ENCODE results near the gene MUC5B. TPM values are rescaled to one million over a fixed set of nuclear protein-coding genes. Genes with fewer than 3 reads are reported as not detected.

MUC5B gene
- total and polyA plus RNA-seq, 2 donors (not counting 1 experiment from before 2014, with no cell fraction given), result not detected

DNA sequence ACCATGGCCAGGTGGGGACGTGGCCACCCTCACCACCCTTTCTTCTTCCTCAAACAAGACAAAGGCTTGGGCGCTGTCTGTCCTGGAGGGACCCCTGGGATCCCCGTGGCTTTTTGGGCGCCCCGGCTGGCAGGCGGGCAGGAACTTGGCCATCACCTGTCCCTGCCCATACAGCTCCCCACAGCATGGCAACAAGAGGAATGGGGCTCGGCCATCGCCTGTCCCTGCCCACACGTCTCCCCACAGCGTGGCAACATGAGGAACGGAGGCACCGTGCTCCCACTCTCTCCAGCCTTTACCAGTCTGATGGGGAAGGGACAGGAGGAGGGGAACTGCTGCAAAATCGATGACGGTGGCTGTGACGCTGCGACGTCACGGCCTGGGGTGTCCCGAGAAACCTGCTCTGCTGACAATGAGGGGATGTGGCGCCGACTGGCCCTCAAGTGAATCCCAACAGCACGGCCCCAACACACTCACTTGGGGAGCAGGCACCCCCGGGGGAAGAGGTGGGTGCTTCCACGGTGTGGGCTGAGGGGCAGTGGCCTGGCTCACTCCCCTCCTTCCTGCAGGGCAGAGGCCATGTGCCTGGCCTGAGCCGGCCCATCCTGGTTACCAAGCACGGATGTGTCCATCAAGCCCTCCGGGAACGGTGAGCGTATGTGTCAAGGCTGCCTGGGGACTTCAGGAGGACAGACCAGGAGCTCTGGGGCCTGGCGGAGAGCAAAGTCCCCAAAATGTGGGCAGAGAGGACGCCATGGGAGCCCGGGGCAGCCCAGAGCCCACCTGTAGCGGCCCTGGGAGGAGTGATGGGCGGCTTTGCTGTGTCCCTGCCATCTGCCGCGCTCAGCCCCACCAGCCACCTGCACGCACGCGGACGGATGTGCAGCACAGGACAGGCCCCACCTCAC lies 56.2 kb downstream of the MUC5B start:
- H3K27me3 Mint-ChIP-seq, result no peaks in the 10 kb centered on the region
- no peak for TF ChIP-seq EZH2 (IDR thresholded peaks at IDR 0.05; ENCODE audit: borderline replicate concordance, insufficient read depth, low read depth, low read length, poor library complexity, severe bottlenecking)
- TF ChIP-seq, protein P1, sequence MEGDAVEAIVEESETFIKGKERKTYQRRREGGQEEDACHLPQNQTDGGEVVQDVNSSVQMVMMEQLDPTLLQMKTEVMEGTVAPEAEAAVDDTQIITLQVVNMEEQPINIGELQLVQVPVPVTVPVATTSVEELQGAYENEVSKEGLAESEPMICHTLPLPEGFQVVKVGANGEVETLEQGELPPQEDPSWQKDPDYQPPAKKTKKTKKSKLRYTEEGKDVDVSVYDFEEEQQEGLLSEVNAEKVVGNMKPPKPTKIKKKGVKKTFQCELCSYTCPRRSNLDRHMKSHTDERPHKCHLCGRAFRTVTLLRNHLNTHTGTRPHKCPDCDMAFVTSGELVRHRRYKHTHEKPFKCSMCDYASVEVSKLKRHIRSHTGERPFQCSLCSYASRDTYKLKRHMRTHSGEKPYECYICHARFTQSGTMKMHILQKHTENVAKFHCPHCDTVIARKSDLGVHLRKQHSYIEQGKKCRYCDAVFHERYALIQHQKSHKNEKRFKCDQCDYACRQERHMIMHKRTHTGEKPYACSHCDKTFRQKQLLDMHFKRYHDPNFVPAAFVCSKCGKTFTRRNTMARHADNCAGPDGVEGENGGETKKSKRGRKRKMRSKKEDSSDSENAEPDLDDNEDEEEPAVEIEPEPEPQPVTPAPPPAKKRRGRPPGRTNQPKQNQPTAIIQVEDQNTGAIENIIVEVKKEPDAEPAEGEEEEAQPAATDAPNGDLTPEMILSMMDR (IDR thresholded peaks at IDR 0.05), result no peak
- CTCF ChIA-PET, result no interaction called here

DNA sequence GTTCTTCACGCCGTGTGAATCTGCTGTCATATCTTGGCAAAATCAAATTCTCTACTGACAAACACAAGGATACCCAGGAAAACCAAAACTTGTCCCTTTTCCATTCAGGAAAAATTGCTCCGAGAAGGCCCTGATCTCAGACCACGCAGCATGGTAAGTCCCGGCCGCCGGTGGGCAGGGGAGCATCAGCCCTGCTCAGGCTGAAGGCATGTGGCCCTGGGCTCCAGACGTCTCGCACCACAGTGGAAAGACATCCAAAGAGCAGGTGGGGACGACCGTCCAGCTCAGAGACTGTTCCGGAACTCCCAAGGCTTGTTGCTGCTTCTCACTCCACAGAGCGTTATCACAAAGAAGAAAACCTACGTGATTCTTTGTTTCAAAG lies 56.8 kb downstream of the MUC5B start:
- ChIA-PET CTCF (no interaction called here), POLR2A (no interaction called here)
- Histone ChIP-seq H3K27ac (ENCODE audit: low read length in 2 of 2) (no peak overlapping the region), H3K9ac (ENCODE audit: low read length) (no peak overlapping the region), H3K4me2 (replicated peaks; ENCODE audit: low read depth, low read length, poor library complexity, severe bottlenecking) (no peak overlapping the region), H3K27me3 (replicated peaks in 1 of 4; ENCODE audit: control extremely low read depth in 1 of 4, control insufficient read depth in 3 of 4, insufficient read depth in 4 of 4, low read length in 3 of 4) (no peaks in the 10 kb centered on the region), H3K9me3 (ENCODE audit: control extremely low read depth in 1 of 3, control insufficient read depth in 2 of 3, insufficient read depth in 1 of 3, low read length in 2 of 3) (no peaks in the 10 kb centered on the region), H3K36me3 (replicated peaks in 1 of 2; ENCODE audit: control extremely low read depth in 1 of 2, control insufficient read depth in 1 of 2, extremely low read depth in 1 of 2, insufficient read depth in 2 of 2, low read length in 1 of 2) (peaks cover 0 to 41% of the 10 kb centered on the region in 2 experiments), H3K4me3 (ENCODE audit: control extremely low read depth in 1 of 5, extremely low read depth in 1 of 5, insufficient read depth in 1 of 5, low read depth in 2 of 5, low read length in 4 of 5) (no peak overlapping the region), H2AFZ (ENCODE audit: insufficient read depth, low read depth, low read length, poor library complexity, severe bottlenecking) (no peak overlapping the region), H4K20me1 (ENCODE audit: control insufficient read depth, insufficient read depth, low read length, poor library complexity, severe bottlenecking) (peaks cover 17% of the 10 kb centered on the region), H3K79me2 (ENCODE audit: control insufficient read depth, insufficient read depth, low read length) (no peaks in the 10 kb centered on the region), H3K4me1 (ENCODE audit: control insufficient read depth in 2 of 2, insufficient read depth in 2 of 2, low read length in 2 of 2) (no peaks in the 10 kb centered on the region)
- no peaks in the 10 kb centered on the region for H3K27me3 Mint-ChIP-seq
- DNase-seq, result no peak
- intact Hi-C loops (cut with micrococcal nuclease), result no loop called here
- ATAC-seq (ENCODE audit: low read depth), result no peak
- WGBS (ENCODE audit: insufficient coverage), result 98% methylated on average over 14 of the region's 14 CpGs
- H3K4me3 Mint-ChIP-seq, result no peak overlapping the region
- H3K4me1 Mint-ChIP-seq, result no peaks in the 10 kb centered on the region
- TF ChIP-seq, protein P1 (IDR thresholded peaks at IDR 0.05), result no peak
- TF ChIP-seq EZH2 (IDR thresholded peaks at IDR 0.05; ENCODE audit: borderline replicate concordance, insufficient read depth, low read depth, low read length, poor library complexity, severe bottlenecking), result no peak
- no peaks in the 10 kb centered on the region for H3K9me3 Mint-ChIP-seq (ENCODE audit: insufficient read depth)
- H3K27ac Mint-ChIP-seq, result no peak overlapping the region

More for the DNA sequence above, 56.2 kb downstream of the MUC5B start:
- H4K20me1 ChIP-seq (ENCODE audit: control insufficient read depth, insufficient read depth, low read length, poor library complexity, severe bottlenecking), result peaks cover 17% of the 10 kb centered on the region
- Mint-ChIP-seq H3K4me3 (no peak overlapping the region), H3K27ac (no peak overlapping the region), H3K4me1 (no peaks in the 10 kb centered on the region), H3K9me3 (ENCODE audit: insufficient read depth) (no peaks in the 10 kb centered on the region)
- H3K4me2 ChIP-seq (replicated peaks; ENCODE audit: low read depth, low read length, poor library complexity, severe bottlenecking), result no peak overlapping the region
- H3K4me3 ChIP-seq (ENCODE audit: control extremely low read depth in 1 of 5, extremely low read depth in 1 of 5, insufficient read depth in 1 of 5, low read depth in 2 of 5, low read length in 4 of 5), result no peak overlapping the region
- DNase-seq, result no peak
- no peak overlapping the region for H3K27ac ChIP-seq (ENCODE audit: low read length in 2 of 2)
- no peaks in the 10 kb centered on the region for H3K79me2 ChIP-seq (ENCODE audit: control insufficient read depth, insufficient read depth, low read length)
- H3K9me3 ChIP-seq (ENCODE audit: control extremely low read depth in 1 of 3, control insufficient read depth in 2 of 3, insufficient read depth in 1 of 3, low read length in 2 of 3), result no peaks in the 10 kb centered on the region
- WGBS (ENCODE audit: insufficient coverage), result 95% methylated on average over 38 of the region's 40 CpGs
- no peak overlapping the region for H2AFZ ChIP-seq (ENCODE audit: insufficient read depth, low read depth, low read length, poor library complexity, severe bottlenecking)
- intact Hi-C loops (cut with micrococcal nuclease), result no loop called here
- H3K9ac ChIP-seq (ENCODE audit: low read length), result no peak overlapping the region
- H3K4me1 ChIP-seq (ENCODE audit: control insufficient read depth in 2 of 2, insufficient read depth in 2 of 2, low read length in 2 of 2), result no peaks in the 10 kb centered on the region
- no peak for ATAC-seq (ENCODE audit: low read depth)
- POLR2A ChIA-PET, result no interaction called here
- no peaks in the 10 kb centered on the region for H3K27me3 ChIP-seq (replicated peaks in 1 of 4; ENCODE audit: control extremely low read depth in 1 of 4, control insufficient read depth in 3 of 4, insufficient read depth in 4 of 4, low read length in 3 of 4)
- peaks cover 0 to 41% of the 10 kb centered on the region in 2 experiments for H3K36me3 ChIP-seq (replicated peaks in 1 of 2; ENCODE audit: control extremely low read depth in 1 of 2, control insufficient read depth in 1 of 2, extremely low read depth in 1 of 2, insufficient read depth in 2 of 2, low read length in 1 of 2)

All from B cell (primary cell).